Astrocyte of the spinal cord (primary cell): Measurements from ENCODE around the gene ITGB6.
A peak's percentile ranks its signal among the peaks of the same experiment; 100 is the strongest.

Experiments
- DNase-seq: peaks from one replicate; pipeline ENCODE4 v3.0.0; 2011; ENCODE audit warnings: low read depth, low spot score
- H3K4me3 ChIP-seq: 2 replicates; pipeline ENCODE4 v1.5.1; 2011; ENCODE audit warnings: low read depth, mild to moderate bottlenecking, low read length, moderate library complexity
- in situ Hi-C: cut with HindIII; loops from 2 replicates; pipeline ENCODE4 v1.10.0; 2017; ENCODE audit warnings: low sequenced_read_pairs
- TF ChIP-seq, protein P1 (sequence below): IDR thresholded peaks from 2 replicates; pipeline ENCODE4 v1.5.1; 2012; ENCODE audit warnings: low read depth, mild to moderate bottlenecking, low read length, inconsistent platforms

Gene ITGB6

DNA sequence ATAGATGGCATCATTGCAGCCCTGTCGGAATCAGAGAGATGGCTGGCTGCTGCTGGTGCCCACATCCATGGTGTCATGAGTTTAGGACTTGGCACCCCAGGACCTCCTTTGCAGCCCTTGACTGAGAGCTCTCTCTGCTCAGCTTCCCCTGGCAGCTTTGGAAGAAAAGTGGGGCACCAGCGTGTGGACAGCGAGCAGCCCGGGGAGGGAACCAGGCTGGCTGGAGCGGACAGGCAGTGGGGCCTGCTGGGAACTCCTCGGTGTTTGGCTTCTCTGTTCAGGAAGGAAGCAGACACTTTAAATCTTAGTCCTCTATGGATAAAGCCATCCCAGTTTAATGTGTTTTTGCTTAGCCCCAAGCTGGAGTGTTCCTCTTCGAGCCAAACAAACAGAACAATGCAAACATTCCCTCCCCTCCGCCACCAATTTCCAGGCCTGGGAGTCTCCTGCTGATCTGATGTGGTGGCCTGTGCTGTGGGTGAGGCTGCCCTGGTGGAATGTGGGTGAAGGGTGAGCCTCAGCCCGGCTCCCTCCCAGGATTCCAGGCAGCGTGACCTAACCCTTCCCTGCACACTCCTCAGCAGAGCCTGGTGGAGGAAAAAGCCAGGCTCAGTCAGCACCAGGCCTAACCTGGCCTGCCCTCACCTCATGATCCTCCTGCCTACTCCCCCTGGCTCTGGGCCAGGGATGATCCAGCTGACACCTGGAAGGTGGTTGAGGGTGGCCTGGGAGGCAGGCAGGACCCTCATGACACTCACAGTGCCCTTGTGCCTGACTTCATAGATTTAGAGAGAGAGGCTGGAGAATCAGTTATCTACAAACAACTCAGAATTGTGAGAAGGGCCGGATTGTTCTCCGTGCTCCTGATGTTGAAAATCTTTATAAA lies 21.6 kb upstream of the ITGB6 start:
- in situ Hi-C loops = no loop called here
- DNase-seq = peak; percentile 66
- H3K4me3 ChIP-seq = no peak overlapping the region
- TF ChIP-seq, protein P1, sequence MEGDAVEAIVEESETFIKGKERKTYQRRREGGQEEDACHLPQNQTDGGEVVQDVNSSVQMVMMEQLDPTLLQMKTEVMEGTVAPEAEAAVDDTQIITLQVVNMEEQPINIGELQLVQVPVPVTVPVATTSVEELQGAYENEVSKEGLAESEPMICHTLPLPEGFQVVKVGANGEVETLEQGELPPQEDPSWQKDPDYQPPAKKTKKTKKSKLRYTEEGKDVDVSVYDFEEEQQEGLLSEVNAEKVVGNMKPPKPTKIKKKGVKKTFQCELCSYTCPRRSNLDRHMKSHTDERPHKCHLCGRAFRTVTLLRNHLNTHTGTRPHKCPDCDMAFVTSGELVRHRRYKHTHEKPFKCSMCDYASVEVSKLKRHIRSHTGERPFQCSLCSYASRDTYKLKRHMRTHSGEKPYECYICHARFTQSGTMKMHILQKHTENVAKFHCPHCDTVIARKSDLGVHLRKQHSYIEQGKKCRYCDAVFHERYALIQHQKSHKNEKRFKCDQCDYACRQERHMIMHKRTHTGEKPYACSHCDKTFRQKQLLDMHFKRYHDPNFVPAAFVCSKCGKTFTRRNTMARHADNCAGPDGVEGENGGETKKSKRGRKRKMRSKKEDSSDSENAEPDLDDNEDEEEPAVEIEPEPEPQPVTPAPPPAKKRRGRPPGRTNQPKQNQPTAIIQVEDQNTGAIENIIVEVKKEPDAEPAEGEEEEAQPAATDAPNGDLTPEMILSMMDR = no peak

DNA sequence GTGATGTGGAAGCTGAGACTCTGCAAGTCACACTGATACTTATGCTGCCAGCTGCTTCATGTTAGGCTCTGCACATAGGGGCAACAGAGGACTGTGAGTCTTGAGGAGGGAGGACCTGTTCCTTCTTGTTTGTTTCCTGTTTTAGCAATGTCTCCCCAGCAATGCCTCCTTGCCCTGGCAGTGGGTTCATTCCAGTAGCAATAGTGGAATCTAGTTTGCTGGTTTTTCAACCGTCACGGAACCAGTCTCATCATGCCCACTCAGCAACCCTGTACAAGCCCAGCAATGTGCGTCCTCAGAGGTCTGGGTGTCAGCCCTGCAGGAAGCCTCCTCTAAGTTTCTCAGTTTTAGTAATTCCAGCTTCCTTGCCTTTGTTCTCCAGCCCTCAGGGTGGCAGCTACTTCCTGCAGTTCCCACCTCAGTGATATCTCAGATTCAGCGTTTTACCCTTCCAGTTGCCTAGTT lies 20.5 kb upstream of the ITGB6 start:
- no peak overlapping the region for H3K4me3 ChIP-seq
- TF ChIP-seq, protein P1 = no peak
- DNase-seq = no peak
- in situ Hi-C loops = no loop called here

DNA sequence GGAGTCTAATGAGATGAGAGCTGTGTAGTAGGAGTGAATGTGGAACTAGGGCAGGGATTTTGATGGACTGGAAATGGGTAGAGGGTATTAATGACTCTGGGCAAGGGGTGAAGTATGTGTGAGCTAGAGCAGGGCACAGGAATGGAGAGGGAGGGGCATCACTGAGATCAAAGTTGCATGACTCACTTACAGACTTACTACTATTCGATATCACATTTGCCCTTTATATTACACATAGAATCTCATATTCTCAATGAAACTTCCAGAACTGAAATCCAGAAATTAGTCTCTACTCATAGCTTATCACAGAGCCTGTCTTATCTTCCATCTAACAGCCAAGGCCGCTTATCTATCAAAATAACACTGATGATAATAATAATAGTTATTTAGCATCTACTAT lies 20.0 kb upstream of the ITGB6 start:
- no peak overlapping the region for H3K4me3 ChIP-seq
- no peak for DNase-seq
- TF ChIP-seq, protein P1 = no peak
- in situ Hi-C loops = no loop called here

DNA sequence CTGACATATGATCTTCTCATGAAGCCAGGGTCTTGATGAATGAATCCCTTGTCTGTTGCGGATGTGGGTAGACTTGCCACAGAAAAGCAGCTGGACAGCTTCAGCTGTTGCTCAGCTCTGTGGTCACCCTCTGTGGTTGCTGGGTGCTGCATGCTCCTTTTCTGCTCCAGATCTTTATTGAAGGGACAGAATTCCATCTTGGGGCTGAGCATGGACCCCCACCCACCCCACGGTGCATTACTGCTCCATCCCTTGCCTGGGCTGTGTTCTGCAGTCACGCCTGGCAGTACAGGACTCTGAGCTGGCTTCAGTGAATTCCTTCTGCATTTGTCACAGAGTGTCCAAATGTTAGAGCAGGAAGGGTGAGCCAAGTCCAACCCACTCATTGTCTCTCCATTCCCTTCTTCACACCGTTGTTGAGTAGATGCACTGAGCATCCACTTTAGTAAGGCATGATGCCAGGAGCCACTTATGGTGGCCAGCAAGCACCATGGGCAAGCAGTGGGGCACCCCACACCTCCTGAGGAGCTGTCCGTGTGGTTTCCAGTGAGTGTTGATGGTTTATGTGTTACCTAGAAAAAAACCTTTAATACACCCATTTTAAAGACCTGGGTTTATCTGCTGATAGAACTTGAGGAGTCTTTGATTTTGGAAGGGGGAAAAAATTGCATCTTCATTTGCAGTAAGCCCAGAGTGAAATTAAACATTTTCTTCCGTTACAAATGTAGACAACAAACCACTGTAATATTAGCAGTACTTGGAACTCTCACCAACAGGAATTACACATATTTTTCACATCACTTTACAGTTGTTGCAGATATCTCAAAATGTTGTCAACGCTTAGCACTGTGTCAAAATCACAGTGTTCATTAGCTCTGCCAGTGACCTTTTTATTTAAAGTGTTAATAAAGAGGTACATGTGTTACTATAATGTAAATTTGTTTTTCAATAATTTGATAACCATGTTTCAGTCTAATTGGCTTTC lies 14.7 kb upstream of the ITGB6 start:
- peak; percentile 93 for DNase-seq
- H3K4me3 ChIP-seq = no peak overlapping the region
- TF ChIP-seq, protein P1 = no peak
- in situ Hi-C loops = no loop called here

DNA sequence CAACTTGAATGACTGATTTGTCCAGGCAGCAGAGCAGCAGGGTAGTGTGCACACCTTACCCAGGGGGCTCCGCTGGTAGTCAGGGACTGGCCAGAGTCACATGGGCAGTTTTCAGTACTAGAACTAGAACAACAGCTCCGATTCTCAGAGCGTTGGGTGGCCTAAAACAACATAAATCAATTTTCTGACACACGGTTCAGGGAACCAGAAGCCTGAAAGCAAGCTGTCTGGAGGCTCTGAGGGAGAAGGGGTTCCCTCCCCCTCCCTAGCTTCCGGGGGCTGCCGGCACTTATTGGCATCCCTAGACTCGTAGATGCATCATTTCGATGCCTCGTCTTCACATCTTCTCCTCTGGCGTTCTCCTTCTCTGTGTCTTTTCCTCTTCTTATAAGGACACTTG lies 13.4 kb upstream of the ITGB6 start:
- in situ Hi-C loops = no loop called here
- DNase-seq = no peak
- TF ChIP-seq, protein P1 = no peak
- H3K4me3 ChIP-seq = no peak overlapping the region

DNA sequence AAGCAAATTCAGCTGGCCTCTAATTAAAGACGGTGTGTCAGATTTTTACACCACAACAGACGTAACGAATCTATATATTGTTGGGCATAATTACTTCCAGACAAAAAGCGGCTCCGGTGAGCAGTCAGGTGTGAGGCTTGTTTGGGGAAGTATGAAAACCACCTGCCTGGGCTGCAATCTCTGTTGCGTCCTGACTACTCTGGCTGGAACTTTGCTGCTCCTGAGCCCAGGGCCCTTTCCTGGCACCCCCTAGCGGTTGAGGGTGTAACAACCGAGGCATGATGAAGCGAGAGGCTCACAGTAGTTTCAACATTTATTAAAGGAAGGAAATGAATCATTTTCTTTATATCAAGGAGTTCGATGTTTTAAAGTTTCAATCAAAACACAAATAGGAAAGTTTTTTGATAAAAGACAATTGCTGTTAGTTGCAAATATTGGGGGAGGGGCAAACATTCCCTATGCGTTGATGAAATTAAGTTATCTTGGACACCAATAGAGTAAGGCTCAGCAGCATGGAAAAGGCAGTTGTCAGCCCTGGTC lies 10.6 kb upstream of the ITGB6 start:
- H3K4me3 ChIP-seq = no peak overlapping the region
- peak; percentile 56 for DNase-seq
- TF ChIP-seq, protein P1 = peak; percentile 69
- in situ Hi-C loops = no loop called here
